GM20431 (cell line): Measurements from ENCODE around the gene CDAN1.

Experiments
- in situ Hi-C: fragments of 300-500 bp; cut with MseI, MboI; formaldehyde crosslinking; loops from one replicate; pipeline ENCODE4 v1.15.0; 2020; ENCODE audit warnings: low sequenced_read_pairs; ENCODE audit not compliant: unreplicated experiment

CDAN1 gene

DNA sequence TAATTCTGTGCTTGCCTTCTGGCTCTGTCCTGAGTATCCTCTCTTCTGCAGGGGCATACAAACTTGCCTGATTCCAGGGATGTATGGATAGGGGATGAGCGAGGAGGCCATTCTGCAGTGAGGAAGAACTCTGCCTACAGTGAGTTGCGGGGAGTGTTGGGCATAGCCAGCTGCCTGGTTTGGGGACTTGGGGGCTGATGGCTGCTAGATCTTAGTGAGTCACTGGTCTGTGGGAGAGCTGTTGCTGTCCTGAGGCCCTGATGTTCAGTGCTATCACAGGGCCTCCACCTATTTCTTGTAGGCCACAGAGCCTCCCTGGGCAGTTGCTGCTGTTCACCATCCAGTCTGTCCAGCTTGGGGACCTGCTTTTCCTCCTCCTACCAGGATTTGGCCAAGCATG is 20.3 kb downstream of the CDAN1 start:
- in situ Hi-C loops, result loop anchor here (10.0 kb wide), 1 partner anchor 208 kb away; the partner anchor contains the start of gene TTBK2

DNA sequence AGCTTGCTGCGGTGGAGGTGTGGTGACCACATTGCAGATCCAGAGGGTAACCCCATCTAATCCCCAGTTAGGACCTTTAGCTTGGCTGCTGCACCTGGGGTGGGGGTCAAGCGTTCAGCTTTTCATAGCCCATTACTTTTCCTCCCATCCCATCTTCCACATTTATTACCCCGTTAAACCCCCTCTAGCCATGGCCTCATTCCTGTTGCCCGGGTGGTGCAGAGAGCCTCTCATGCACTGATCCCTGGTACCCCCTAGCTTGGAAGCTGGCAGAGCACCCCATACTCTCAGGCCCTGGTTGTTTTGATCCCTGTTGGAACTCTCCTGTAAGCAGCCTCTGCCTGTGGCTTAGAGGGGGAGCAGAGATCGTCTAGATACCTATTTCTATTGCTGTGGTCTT is 20.8 kb downstream of the CDAN1 start:
- in situ Hi-C loops, result loop anchor here (10.0 kb wide), 1 partner anchor 209 kb away; the partner anchor contains the start of gene TTBK2

DNA sequence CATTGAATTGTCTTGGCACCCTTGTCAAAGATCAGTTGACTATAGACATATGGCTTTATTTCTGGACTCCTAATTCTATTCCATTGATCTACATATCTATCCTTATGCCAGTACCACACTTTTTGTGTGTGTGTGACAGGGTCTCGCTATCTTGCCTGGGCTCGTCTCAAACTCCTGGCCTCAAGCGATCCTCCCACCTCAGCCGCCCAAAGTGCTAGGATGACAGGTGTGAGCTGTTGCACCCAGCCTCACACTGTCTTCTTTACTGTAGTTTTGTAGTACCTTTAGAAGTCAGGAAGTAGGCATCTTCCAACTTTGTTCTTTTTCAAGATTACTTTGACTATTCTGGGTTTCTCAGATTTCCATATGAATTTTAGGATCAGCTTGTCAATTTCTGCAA is 24.3 kb downstream of the CDAN1 start:
- in situ Hi-C loops, result loop anchor here (10.0 kb wide), 1 partner anchor 212 kb away; the partner anchor contains the start of gene TTBK2

GRCh38 chr15:42711746-42712145 is 25.2 kb downstream of the CDAN1 start:
- in situ Hi-C loops, result loop anchor here (10.0 kb wide), 1 partner anchor 213 kb away; the partner anchor contains the start of gene TTBK2

DNA sequence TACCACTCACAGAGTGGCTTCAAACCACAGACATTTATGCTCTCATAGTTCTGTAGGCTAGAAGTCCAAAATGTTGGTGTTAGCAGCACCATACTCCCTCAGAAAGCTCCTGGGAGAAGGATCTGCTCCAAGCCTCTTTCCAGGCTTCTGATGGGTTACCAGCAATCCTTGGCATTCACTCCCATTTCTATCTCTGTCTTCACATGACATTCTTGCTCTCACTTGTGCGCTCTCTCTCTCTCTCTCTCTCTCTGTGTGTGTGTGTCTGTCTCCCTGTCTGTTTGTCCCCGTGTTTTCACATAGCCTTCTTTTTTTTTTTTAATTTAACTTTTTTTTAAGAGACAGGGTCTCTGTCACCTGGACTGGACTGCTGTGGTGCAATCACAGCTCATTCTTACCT is 26.3 kb downstream of the CDAN1 start:
- in situ Hi-C loops, result loop anchor here (10.0 kb wide), 1 partner anchor 214 kb away; the partner anchor contains the start of gene TTBK2

- in situ Hi-C loops, result no loop called here
These were observed 28.9 kb downstream of the CDAN1 start for GRCh38 chr15:42707873-42708544.

- in situ Hi-C loops, result no loop called here
These were observed 29.9 kb downstream of the CDAN1 start for GRCh38 chr15:42707068-42707467.

DNA sequence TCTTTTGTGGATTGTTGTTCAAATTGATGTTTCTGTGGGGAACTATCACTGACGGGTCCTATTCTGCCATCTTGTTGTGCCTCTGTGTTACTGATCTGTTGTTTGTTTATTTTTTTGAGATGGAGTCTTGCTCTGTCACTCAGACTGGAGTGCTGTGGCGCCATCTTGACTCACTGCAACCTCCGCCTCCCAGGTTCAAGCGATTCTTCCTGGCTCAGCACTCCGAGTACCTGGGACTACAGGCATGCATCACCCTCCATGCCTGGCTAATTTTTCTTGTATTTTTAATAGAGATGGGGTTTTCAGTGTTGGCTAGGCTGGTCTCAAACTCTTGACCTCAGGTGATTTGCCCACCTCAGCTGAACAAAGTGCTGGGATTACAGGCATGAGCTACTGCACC is 31.6 kb downstream of the CDAN1 start:
- in situ Hi-C loops, result no loop called here

DNA sequence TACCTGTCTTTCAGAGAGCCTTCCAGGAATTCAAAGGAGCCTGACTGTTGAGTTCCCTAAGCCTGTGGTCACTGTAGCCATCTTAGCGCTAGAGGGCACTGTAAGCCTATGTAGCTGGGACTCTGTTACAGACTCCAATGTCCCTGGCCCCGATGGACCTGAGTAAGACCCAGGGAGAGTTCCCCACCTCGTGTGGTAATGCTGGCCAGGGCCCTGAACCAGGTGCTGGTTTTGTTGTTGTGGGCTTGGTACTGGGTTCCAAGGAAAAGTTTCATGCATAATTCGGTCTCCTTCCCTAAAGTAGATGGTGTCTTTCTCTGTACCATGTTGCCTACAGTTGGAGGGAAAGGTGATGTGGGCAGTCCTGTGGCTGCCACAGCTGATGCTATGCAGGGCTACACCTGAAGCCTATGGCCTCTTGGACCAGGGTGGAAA is 32.4 kb downstream of the CDAN1 start:
- in situ Hi-C loops, result no loop called here

- in situ Hi-C loops, result no loop called here
These were observed 40.3 kb downstream of the CDAN1 start for GRCh38 chr15:42696626-42697025.

GRCh38 chr15:42695527-42696071 is 41.3 kb downstream of the CDAN1 start:
- in situ Hi-C loops, result no loop called here

DNA sequence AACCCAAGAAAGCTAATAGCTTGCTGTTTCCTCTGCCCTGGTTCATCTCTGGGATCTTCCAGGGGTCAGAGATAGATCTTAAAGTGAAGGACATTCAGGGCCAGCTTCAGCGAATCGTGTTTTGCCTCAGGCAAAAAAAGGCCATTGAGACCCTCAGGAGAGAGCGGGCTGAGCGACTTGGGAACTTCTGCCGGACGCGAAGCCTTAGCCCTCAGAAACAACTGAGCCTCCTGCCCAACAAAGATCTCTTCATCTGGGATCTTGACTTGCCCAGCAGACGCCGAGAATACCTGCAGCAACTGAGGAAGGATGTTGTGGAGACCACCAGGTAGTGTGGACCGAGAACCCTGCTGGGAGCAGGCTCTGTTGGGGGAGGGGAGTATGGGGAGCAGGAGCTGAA is 42.5 kb downstream of the CDAN1 start:
- in situ Hi-C loops, result no loop called here

- in situ Hi-C loops, result no loop called here
These were observed 43.0 kb downstream of the CDAN1 start for GRCh38 chr15:42693942-42694341.

- in situ Hi-C loops, result no loop called here
These were observed 43.4 kb downstream of the CDAN1 start for GRCh38 chr15:42693496-42693895.

DNA sequence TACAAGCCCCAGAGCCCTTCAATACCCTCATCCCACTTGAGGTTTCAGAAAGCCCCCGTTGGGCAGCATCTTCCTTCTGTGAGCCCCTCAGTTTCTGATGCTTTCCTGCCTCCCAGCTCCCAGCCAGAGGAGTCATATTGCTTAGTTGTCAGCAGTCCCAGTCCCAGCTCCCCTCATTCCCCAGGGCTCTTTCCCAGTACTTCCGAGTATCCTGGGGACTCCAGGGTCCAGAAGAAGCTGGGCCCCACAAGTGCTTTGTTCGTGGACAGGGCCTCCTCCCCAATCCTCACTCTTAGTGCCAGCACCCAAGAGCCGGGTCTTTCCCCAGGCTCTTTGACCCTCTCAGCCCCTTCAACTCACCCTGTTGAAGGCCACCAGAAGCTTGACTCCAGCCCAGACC is 43.9 kb downstream of the CDAN1 start:
- in situ Hi-C loops, result no loop called here

- in situ Hi-C loops, result no loop called here
These were observed 44.4 kb downstream of the CDAN1 start for GRCh38 chr15:42692536-42692935.

DNA sequence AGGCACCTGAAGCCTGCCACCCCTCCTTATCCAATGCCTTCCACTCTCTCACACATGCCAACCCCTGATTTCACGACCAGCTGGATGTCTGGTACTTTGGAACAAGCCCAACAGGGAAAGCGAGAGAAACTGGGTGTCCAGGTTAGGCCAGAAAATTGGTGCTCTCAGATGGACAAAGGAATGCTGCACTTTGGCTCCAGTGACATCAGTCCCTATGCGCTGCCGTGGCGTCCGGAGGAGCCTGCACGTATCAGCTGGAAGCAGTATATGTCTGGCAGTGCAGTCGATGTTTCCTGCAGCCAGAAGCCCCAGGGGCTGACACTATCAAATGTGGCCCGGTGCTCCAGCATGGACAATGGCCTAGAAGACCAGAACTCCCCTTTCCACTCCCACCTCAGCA is 45.2 kb downstream of the CDAN1 start:
- in situ Hi-C loops, result no loop called here

- in situ Hi-C loops, result no loop called here
These were observed 45.6 kb downstream of the CDAN1 start for GRCh38 chr15:42691308-42691707.

- in situ Hi-C loops, result no loop called here
These were observed 48.6 kb downstream of the CDAN1 start for GRCh38 chr15:42688301-42688700.

DNA sequence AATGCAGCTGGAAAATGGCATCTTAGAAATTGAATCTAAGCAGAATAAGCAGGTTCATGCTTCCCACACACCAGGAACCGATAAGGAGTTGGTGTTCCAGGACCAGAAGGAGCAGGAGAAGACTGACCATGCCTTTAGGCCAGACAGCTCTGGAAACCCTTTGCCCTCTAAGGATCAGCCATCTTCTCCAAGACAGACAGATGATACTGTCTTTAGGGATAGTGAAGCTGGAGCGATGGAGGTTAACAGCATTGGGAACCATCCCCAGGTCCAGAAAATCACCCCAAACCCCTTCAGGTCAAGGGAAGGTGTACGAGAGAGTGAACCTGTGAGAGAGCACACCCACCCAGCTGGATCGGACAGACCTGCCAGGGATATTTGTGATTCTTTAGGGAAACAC is 49.2 kb downstream of the CDAN1 start:
- in situ Hi-C loops, result no loop called here

DNA sequence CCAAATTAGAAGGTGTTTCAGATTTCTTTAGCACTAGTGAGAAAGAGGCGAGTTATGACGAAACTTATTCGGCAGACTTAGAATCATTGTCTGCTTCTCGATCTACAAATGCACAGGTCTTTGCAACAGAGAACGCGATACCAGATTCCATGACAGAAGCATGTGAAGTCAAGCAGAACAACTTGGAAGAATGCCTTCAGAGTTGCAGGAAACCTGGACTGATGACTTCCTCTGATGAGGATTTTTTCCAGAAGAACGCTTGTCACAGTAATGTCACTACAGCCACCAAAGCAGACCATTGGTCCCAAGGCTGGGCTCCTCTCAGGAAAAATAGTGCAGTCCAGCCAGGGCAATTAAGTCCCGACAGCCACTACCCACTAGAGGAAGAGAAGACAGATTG is 50.6 kb downstream of the CDAN1 start:
- in situ Hi-C loops, result no loop called here

GRCh38 chr15:42681119-42681518 is 55.8 kb downstream of the CDAN1 start:
- in situ Hi-C loops, result no loop called here
